ENCODE data around the gene HACE1. TPM values are rescaled to one million over a fixed set of nuclear protein-coding genes. Genes with fewer than 3 reads are reported as not detected.

Gene HACE1
- total RNA-seq, 1 donor from 2014 or later: 5.9 TPM

- H3K4me3 ChIP-seq: no peak overlapping the region
- H3K27ac ChIP-seq (replicated peaks): no peak overlapping the region
- no peak for DNase-seq
- intact Hi-C loops (cut with micrococcal nuclease): no loop called here
- no peaks in the 10 kb centered on the region for H3K36me3 ChIP-seq
- no peaks in the 10 kb centered on the region for H3K27me3 ChIP-seq (ENCODE audit: low read depth)
- TF ChIP-seq CTCF (IDR thresholded peaks at IDR 0.05; ENCODE audit: borderline replicate concordance): no peak
- H3K4me1 ChIP-seq: peaks cover 3% of the 10 kb centered on the region
- H3K9me3 ChIP-seq (replicated peaks): peaks cover 4% of the 10 kb centered on the region
Observed at GRCh38 chr6:104710543-104711335, 149.0 kb downstream of the HACE1 start.

GRCh38 chr6:104705916-104706442, 153.7 kb downstream of the HACE1 start:
- peaks cover 4% of the 10 kb centered on the region for H3K9me3 ChIP-seq (replicated peaks)
- no peak for DNase-seq
- peaks cover 14% of the 10 kb centered on the region for H3K4me1 ChIP-seq
- H3K27me3 ChIP-seq (ENCODE audit: low read depth): no peaks in the 10 kb centered on the region
- intact Hi-C loops (cut with micrococcal nuclease): no loop called here
- H3K27ac ChIP-seq (replicated peaks): peak overlapping the region; percentile 82
- no peak for TF ChIP-seq CTCF (IDR thresholded peaks at IDR 0.05; ENCODE audit: borderline replicate concordance)
- H3K36me3 ChIP-seq: no peaks in the 10 kb centered on the region
- H3K4me3 ChIP-seq: no peak overlapping the region

- TF ChIP-seq CTCF (IDR thresholded peaks at IDR 0.05; ENCODE audit: borderline replicate concordance): no peak
Observed at GRCh38 chr6:104705095-104705707, 154.5 kb downstream of the HACE1 start.

GRCh38 chr6:104704191-104704590, 155.5 kb downstream of the HACE1 start:
- peak overlapping the region; percentile 82 for H3K27ac ChIP-seq (replicated peaks)

More at GRCh38 chr6:104705095-104705707, 154.5 kb downstream of the HACE1 start:
- H3K9me3 ChIP-seq (replicated peaks): peaks cover 4% of the 10 kb centered on the region
- intact Hi-C loops (cut with micrococcal nuclease): no loop called here
- no peaks in the 10 kb centered on the region for H3K36me3 ChIP-seq
- H3K27me3 ChIP-seq (ENCODE audit: low read depth): no peaks in the 10 kb centered on the region
- peaks cover 14% of the 10 kb centered on the region for H3K4me1 ChIP-seq
- DNase-seq: peak; percentile 22
- H3K4me3 ChIP-seq: no peak overlapping the region
- H3K27ac ChIP-seq (replicated peaks): peak overlapping the region; percentile 82

More at GRCh38 chr6:104704191-104704590, 155.5 kb downstream of the HACE1 start:
- no peak for DNase-seq
- TF ChIP-seq CTCF (IDR thresholded peaks at IDR 0.05; ENCODE audit: borderline replicate concordance): no peak
- Histone ChIP-seq H3K9me3 (replicated peaks) (peaks cover 4% of the 10 kb centered on the region), H3K4me1 (peaks cover 14% of the 10 kb centered on the region), H3K27me3 (ENCODE audit: low read depth) (no peaks in the 10 kb centered on the region), H3K36me3 (no peaks in the 10 kb centered on the region), H3K4me3 (no peak overlapping the region)
- intact Hi-C loops (cut with micrococcal nuclease): no loop called here
